GM13976 (cell line): Measurements from ENCODE around the gene OR2M4.
"Not testable (repeated sequence)": the region's sequence is repeated elsewhere in the genome, so short reads cannot be mapped to it uniquely, and the experiment has no call there.

Experiments
- DNase-seq: peaks from one replicate; pipeline ENCODE4 v3.0.0; 2012; ENCODE audit warnings: low spot score
- CTCF ChIP-seq: IDR thresholded peaks from 2 replicates; pipeline ENCODE4 v1.5.1; 2012; ENCODE audit warnings: borderline replicate concordance, mild to moderate bottlenecking; ENCODE audit not compliant: insufficient read depth; ENCODE audit errors: extremely low read depth, missing control alignments, control extremely low read depth
- in situ Hi-C: fragments of 300-500 bp; cut with MboI; formaldehyde crosslinking; loops from one replicate; pipeline ENCODE4 v1.12.0; 2022; ENCODE audit warnings: low sequenced_read_pairs, mixed read lengths, inconsistent platforms; ENCODE audit not compliant: unreplicated experiment

Gene OR2M4

GRCh38 chr1:248215880-248216279 lies 15.3 kb upstream of the OR2M4 start:
- in situ Hi-C loops: no loop called here
- TF ChIP-seq CTCF: no peak
- no peak for DNase-seq

GRCh38 chr1:248225537-248225936 lies 5.7 kb upstream of the OR2M4 start:
- in situ Hi-C loops: no loop called here
- no peak for DNase-seq
- TF ChIP-seq CTCF: no peak

DNA sequence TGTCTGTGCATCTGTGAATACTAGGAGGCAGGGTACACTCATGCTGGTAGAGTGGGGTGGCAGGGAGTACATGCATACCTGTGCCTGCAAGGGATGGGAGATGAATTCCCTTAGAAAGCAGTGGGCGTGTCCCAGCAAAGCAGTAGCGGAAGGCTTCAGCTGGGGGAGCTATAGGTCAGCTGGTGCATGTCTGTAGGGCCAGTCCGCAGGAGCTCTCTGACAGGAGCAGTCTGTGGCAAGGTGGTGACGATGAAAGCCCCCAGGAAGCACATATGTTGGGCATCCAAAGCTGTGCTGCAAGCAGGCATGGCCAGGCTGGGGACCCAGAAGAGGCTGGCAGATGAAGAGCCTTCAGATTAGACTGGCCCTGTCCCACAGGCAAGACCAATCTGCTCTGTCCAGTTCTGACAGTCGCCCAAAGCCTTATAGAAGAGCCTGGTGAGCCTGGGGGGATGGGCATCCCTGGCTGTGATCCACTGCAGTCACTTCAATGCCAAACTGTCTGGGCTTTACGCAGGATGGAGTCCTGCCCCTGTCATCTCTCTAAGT lies 1.8 kb upstream of the OR2M4 start:
- TF ChIP-seq CTCF: no peak
- no peak for DNase-seq
- in situ Hi-C loops: no loop called here

DNA sequence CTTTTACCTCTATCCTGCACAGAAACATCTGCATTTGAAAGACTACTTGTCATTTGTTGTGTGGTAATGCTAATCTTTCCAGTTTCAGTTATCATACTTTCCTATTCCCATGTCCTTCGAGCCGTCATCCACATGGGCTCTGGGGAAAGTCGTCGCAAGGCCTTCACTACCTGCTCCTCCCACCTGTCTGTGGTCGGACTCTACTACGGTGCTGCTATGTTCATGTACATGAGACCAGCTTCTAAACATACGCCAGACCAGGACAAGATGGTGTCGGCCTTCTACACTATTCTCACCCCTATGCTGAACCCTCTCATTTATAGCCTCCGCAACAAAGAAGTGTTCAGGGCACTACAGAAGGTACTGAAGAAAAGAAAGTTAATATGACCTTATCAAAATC lies 8.3 kb downstream of the OR2M4 start:
- DNase-seq: no peak
- in situ Hi-C loops: no loop called here
- no peak for TF ChIP-seq CTCF

DNA sequence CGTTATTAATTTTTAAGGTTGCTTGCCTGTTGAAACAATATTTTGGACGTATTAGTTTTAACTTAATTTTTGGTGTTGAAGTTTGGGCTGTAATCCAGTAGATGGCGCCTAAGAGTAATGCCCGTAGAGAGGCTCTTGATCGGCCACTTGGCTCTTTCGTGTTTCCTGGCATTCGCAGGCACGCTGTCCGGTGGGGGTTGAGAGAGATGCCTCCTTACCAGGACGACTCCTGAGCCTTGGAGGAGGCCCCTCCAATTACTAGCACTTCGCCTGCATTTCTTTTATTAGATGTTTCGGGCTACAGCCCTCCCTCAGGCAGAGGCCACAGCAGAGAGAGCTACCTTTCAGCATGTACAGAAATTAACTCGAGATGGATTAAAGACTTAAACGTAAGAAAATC lies 12.0 kb downstream of the OR2M4 start:
- peak; percentile 68 for TF ChIP-seq CTCF
- in situ Hi-C loops: no loop called here
- DNase-seq: peak; percentile 46

DNA sequence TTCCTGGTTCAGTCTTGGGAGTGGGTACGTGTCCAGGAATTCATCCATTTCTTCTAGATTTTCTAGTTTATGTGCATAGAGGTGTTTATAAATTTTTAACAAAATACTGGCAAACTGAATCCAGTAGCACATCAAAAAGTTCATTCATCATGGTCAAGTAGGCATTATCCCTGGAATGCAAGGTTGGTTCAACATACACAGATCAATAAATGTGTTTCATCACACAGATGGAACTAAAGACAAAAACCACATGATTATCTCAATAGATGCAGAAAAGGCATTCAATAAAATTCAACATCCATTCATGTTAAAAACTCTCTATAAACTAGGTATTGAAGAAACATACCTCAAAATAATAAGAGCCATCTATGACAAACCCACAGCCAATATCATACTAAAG lies 28.1 kb downstream of the OR2M4 start:
- in situ Hi-C loops, DNase-seq: not testable (repeated sequence)

GRCh38 chr1:248268178-248268577 lies 37.0 kb downstream of the OR2M4 start:
- no peak for DNase-seq
- in situ Hi-C loops: no loop called here
- TF ChIP-seq CTCF: no peak

GRCh38 chr1:248273225-248273624 lies 42.0 kb downstream of the OR2M4 start:
- DNase-seq, in situ Hi-C loops: not testable (repeated sequence)
